Hepatocyte (in vitro differentiated cells): ENCODE measurements around the gene PCP4. TPM values are rescaled to one million over a fixed set of nuclear protein-coding genes. Genes with fewer than 3 reads are reported as not detected.
"Not testable (repeated sequence)": the region's sequence is repeated elsewhere in the genome, so short reads cannot be mapped to it uniquely, and the experiment has no call there.

Source experiments
- DNase-seq: peaks from one replicate; pipeline ENCODE4 v3.0.0-alpha.2; 2016; ENCODE audit warnings: low spot score
- H2AFZ ChIP-seq: fragments of 200-600 bp; sonication (generic); 2 replicates; pipeline ENCODE4 v1.6.0; 2016; ENCODE audit warnings: antibody characterized with exemption, mild to moderate bottlenecking
- H3K27ac ChIP-seq: fragments of 200-600 bp; sonication (generic); 2 replicates; pipeline ENCODE4 v1.5.1; 2016; ENCODE audit warnings: mild to moderate bottlenecking
- H3K27me3 ChIP-seq: fragments of 200-600 bp; sonication (generic); 2 replicates; pipeline ENCODE4 v1.6.1; 2016
- H3K36me3 ChIP-seq: fragments of 200-600 bp; sonication (generic); replicated peaks from 2 replicates; pipeline ENCODE4 v1.5.1; 2016; ENCODE audit warnings: low read depth; ENCODE audit not compliant: insufficient read depth
- H3K4me1 ChIP-seq: fragments of 200-600 bp; sonication (generic); 2 replicates; pipeline ENCODE4 v1.5.1; 2016; ENCODE audit warnings: mild to moderate bottlenecking, moderate library complexity; ENCODE audit not compliant: insufficient read depth
- H3K4me2 ChIP-seq: fragments of 200-600 bp; sonication (generic); 2 replicates; pipeline ENCODE4 v1.6.0; 2016
- H3K4me3 ChIP-seq: fragments of 200-600 bp; sonication (generic); 2 replicates; pipeline ENCODE4 v1.5.1; 2016; ENCODE audit warnings: mild to moderate bottlenecking
- H3K79me2 ChIP-seq: fragments of 200-600 bp; sonication (generic); 2 replicates; pipeline ENCODE4 v1.6.0; 2017; ENCODE audit warnings: mild to moderate bottlenecking
- H3K9me2 ChIP-seq: fragments of 200-600 bp; sonication (generic); replicated peaks from 2 replicates; pipeline ENCODE4 v1.6.0; 2017; ENCODE audit warnings: mild to moderate bottlenecking; ENCODE audit not compliant: insufficient read depth
- H3K9me3 ChIP-seq: fragments of 200-600 bp; sonication (generic); 2 replicates; pipeline ENCODE4 v1.5.1; 2016; ENCODE audit warnings: low read depth, mild to moderate bottlenecking
- H4K20me1 ChIP-seq: fragments of 200-600 bp; sonication (generic); 2 replicates; pipeline ENCODE4 v1.6.0; 2016; ENCODE audit warnings: mild to moderate bottlenecking; ENCODE audit not compliant: insufficient read depth, poor library complexity, severe bottlenecking
- EZH2 ChIP-seq: fragments of 200-600 bp; sonication (generic); IDR thresholded peaks from 2 replicates; pipeline ENCODE4 v1.6.1; 2016; ENCODE audit warnings: antibody characterized with exemption, mild to moderate bottlenecking, borderline replicate concordance
- EZH2phosphoT487 ChIP-seq: fragments of 200-600 bp; sonication (generic); IDR thresholded peaks from one replicate; pipeline ENCODE4 v1.6.1; 2018; ENCODE audit warnings: antibody characterized with exemption, mild to moderate bottlenecking, low read depth, moderate library complexity; ENCODE audit not compliant: unreplicated experiment, severe bottlenecking
- WGBS: methylation state at CpG from one replicate; pipeline ENCODE4 v1.1.6; 2016; ENCODE audit warnings: low lambda C conversion rate; ENCODE audit errors: missing lambda C conversion rate; 5-methylcytosine and 5-hydroxymethylcytosine counted together
- polyA plus RNA-seq: library from polyadenylated mRNA; unstranded; fragments of >200 nt; fragmentation: Nextera tagmentation; extraction: Ambion mirVana; gene quantifications from 2 replicates; pipeline ENCODE4 v1.2.1, GENCODE V29; 2016
- total RNA-seq: library from RNA; depleted of rRNA; stranded (reverse); fragments of >200 nt; gene quantifications from 2 replicates; pipeline ENCODE4 v1.2.3, GENCODE V29; 2014
- TF ChIP-seq, protein P1 (sequence below): fragments of 200-600 bp; sonication (generic); IDR thresholded peaks from 2 replicates; pipeline ENCODE4 v1.5.1; 2016; ENCODE audit warnings: antibody characterized with exemption, mild to moderate bottlenecking; ENCODE audit not compliant: poor library complexity

PCP4 gene
- total and polyA plus RNA-seq, 2 experiments from 2014 or later, result 1.2 to 6.9 TPM

DNA sequence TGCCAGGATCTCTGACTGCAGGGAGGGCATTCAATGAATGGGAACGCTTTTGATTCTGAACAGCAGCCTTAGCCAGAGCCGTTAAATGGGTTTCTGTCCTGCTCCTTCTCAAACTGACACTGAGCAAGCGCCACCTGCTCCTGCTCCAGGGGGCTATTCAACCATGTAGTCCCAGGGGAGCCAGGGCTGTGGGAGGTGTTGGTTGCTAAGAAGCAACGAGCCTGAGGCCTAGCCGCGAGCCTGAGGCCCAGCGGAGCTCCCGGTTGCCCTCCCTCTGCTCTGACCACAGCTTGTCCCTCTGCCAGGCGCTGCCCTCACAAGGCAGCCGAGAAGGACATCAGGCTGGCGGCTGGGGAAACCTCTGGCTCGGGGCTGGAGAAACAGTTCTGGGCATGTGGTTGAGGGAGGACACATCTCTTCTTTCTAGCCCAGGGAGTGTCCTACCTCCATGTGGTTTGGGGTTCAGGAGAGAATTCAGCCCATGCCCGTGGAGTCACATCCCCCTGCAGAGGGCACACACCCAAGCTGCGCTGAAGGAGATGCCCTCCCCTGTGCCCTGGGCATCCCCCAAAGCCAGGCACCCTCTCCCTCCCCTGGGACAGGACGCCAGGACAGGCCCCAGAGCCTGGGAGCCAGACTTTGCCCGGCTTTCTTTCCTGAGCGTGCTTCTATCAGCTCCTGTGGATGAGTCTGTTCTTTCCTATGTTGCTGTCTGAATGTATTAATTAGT is 18.0 kb downstream of the PCP4 start:
- no peak overlapping the region for H3K27ac ChIP-seq
- H3K9me2 ChIP-seq, result no peaks in the 10 kb centered on the region
- DNase-seq, result no peak
- H3K9me3 ChIP-seq, result no peaks in the 10 kb centered on the region
- H3K79me2 ChIP-seq, result no peaks in the 10 kb centered on the region
- 83% methylated on average over 17 of the region's 17 CpGs for WGBS
- TF ChIP-seq EZH2 (no peak), EZH2phosphoT487 (no peak)
- H3K27me3 ChIP-seq, result no peaks in the 10 kb centered on the region
- H4K20me1 ChIP-seq, result no peaks in the 10 kb centered on the region
- no peaks in the 10 kb centered on the region for H3K36me3 ChIP-seq
- H3K4me1 ChIP-seq, result no peaks in the 10 kb centered on the region
- H2AFZ ChIP-seq, result no peak overlapping the region
- no peak overlapping the region for H3K4me3 ChIP-seq
- H3K4me2 ChIP-seq, result no peak overlapping the region

DNA sequence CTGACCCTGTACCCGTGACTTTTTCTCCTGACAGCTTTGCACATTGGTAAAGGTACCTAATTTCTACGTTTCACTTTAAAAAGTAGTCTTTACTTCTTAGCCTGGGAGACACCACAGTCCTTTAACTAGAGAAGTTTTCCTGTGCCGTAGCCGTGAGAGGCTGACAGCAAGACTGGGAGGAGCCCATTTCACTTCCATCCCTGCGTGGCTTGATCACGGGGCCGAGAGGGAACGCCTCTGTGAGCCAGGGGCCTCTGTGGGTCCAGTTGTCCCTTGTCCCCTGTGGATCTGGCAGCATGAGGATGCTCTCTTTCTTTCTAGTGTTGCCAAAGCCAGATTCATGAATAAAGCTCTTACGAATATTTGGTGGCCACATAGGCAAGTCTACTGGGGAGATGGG is 21.6 kb downstream of the PCP4 start:
- Histone ChIP-seq H3K9me2 (no peaks in the 10 kb centered on the region), H3K27ac (no peak overlapping the region), H2AFZ (no peak overlapping the region), H3K9me3 (no peaks in the 10 kb centered on the region), H4K20me1 (no peaks in the 10 kb centered on the region), H3K79me2 (no peaks in the 10 kb centered on the region), H3K4me2 (no peak overlapping the region), H3K4me1 (no peaks in the 10 kb centered on the region), H3K27me3 (no peaks in the 10 kb centered on the region), H3K36me3 (no peaks in the 10 kb centered on the region), H3K4me3 (no peak overlapping the region)
- DNase-seq, result no peak
- 91% methylated on average over 9 of the region's 9 CpGs for WGBS
- no peak for TF ChIP-seq EZH2phosphoT487
- TF ChIP-seq, protein P1, sequence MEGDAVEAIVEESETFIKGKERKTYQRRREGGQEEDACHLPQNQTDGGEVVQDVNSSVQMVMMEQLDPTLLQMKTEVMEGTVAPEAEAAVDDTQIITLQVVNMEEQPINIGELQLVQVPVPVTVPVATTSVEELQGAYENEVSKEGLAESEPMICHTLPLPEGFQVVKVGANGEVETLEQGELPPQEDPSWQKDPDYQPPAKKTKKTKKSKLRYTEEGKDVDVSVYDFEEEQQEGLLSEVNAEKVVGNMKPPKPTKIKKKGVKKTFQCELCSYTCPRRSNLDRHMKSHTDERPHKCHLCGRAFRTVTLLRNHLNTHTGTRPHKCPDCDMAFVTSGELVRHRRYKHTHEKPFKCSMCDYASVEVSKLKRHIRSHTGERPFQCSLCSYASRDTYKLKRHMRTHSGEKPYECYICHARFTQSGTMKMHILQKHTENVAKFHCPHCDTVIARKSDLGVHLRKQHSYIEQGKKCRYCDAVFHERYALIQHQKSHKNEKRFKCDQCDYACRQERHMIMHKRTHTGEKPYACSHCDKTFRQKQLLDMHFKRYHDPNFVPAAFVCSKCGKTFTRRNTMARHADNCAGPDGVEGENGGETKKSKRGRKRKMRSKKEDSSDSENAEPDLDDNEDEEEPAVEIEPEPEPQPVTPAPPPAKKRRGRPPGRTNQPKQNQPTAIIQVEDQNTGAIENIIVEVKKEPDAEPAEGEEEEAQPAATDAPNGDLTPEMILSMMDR, result no peak
- no peak for TF ChIP-seq EZH2

DNA sequence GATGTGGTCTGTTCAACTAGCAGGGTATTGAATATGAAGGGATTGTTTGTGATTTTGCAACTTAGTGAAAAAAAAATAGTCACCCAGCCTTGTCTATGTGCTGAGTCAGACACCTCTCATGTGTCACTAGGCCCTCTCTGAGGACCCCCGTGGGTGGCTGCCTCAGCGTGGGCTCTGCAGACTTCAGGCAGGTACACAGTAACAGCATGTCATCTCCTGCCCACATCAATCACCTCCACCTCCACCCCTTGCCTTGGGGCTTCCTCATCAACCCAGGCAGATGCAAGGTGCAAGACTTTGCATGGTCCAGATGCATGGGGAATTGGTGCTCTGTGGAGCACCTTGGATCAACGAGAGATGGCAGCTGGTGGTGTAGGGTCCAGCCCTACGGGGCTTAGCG is 23.9 kb downstream of the PCP4 start:
- Histone ChIP-seq H2AFZ (no peak overlapping the region), H3K4me2 (no peak overlapping the region), H3K27me3 (no peaks in the 10 kb centered on the region), H3K27ac (no peak overlapping the region), H3K4me1 (no peaks in the 10 kb centered on the region), H3K9me3 (no peaks in the 10 kb centered on the region), H3K36me3 (no peaks in the 10 kb centered on the region), H3K4me3 (no peak overlapping the region), H3K9me2 (no peaks in the 10 kb centered on the region), H4K20me1 (no peaks in the 10 kb centered on the region), H3K79me2 (no peaks in the 10 kb centered on the region)
- WGBS, result 92% methylated on average over 5 of the region's 5 CpGs
- TF ChIP-seq EZH2phosphoT487 (no peak), EZH2 (no peak)
- TF ChIP-seq, protein P1, result no peak
- DNase-seq, result no peak

DNA sequence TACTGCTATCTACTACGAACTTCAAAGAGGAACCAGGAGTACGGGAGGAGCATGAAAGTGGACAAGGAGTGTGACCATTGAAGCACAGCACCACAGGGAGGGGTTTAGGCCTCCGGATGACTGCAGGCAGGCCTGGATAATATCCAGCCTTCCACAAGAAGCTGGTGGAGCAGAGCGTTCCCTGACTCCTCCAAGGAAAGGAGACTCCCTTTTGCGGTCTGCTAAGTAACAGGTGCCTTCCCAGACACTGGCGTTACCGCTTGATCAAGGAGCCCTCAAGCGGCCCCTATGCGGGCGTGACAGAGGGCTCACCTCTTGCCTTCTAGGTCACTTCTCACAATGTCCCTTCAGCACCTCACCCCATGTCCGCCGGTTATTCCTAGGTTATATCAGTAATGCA is 24.6 kb downstream of the PCP4 start:
- not testable (repeated sequence) for H3K79me2 ChIP-seq, H3K4me2 ChIP-seq, H2AFZ ChIP-seq, H3K36me3 ChIP-seq, H3K27ac ChIP-seq, H3K9me2 ChIP-seq, H3K9me3 ChIP-seq, H3K4me1 ChIP-seq, H3K27me3 ChIP-seq, DNase-seq, H3K4me3 ChIP-seq, H4K20me1 ChIP-seq
- WGBS, result 78% methylated on average over 12 of the region's 12 CpGs
